Hematopoietic multipotent progenitor cell (in vitro differentiated cells): ENCODE data around the gene QRFP. TPM values are rescaled to one million over a fixed set of nuclear protein-coding genes. Genes with fewer than 3 reads are reported as not detected.

Source experiments
- DNase-seq, 3 donors: peaks; one replicate each; pipeline ENCODE4 v3.0.0-alpha.2; 2011 to 2015; ENCODE audit warnings: low read depth in 2 of 3, low spot score in 2 of 3
- total RNA-seq: library from RNA; depleted of rRNA; stranded (reverse); fragments of >200 nt; gene quantifications from one replicate; pipeline ENCODE4 v1.2.3, GENCODE V29; 2012

QRFP gene, protein sequence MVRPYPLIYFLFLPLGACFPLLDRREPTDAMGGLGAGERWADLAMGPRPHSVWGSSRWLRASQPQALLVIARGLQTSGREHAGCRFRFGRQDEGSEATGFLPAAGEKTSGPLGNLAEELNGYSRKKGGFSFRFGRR
- under 0.01 TPM for total RNA-seq

DNA sequence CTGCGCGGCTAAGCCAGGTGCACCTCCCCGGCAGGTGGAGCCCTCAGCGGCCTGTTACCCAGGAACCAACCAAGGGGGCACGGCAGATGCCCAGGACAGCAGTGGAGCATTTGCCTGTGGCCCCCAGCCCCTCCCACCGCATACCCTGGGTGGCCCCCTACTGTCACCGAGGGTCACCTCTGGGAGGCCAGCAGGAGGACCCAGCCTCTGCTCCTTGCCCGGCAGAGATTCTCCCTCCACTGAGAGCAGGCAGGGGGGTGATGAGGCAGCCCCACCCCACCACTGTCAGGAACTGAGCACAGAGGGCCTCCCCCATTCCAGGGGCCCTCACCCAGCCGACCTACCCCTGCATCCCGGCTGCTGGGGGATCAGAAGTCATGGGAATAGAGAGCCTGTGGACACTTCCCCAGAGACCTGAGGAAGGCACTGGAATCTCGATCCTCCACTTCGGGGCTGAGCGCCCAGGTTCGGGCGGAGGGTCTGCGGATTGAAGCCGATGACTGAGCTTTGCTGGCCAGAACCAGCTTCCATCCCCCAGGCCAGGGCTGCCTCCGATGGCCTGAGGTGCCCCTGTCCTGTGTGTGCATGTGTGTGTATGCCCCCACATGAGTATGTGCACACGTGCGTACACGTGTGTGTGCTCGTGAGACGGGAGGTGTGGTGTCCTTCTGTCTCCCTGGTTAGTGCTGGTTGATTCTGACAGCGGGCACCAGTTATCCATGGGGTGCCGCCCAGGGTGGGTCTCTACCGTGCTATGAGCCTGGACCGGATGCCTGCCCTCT, at the start of gene QRFP:
Gene QRFP, minus strand, starts transcription at position 580 of the 782 bp plus-strand sequence. CDS start 2,974 bp downstream, outside the sequence.
- DNase-seq: no peak

DNA sequence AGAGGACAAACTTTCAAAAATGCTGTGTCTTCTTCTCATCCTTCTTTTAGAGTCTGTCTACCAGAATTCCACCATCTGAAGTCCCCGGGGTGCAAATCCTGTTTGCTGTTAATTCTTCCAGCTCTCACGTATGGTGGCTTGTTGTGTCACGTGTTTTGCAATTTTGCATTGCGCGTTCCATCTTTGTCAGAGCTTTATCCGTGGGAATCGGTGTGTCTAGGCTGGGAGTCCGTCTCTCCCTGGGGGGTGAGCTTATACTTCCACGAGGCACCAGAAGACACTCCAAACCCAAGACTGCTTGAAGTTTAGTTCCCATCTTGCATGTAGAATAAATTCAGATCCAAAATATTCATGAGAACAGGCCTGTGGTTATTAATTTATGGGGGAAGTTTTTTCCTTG, 48.6 kb upstream of the QRFP start:
- no peak for DNase-seq

DNA sequence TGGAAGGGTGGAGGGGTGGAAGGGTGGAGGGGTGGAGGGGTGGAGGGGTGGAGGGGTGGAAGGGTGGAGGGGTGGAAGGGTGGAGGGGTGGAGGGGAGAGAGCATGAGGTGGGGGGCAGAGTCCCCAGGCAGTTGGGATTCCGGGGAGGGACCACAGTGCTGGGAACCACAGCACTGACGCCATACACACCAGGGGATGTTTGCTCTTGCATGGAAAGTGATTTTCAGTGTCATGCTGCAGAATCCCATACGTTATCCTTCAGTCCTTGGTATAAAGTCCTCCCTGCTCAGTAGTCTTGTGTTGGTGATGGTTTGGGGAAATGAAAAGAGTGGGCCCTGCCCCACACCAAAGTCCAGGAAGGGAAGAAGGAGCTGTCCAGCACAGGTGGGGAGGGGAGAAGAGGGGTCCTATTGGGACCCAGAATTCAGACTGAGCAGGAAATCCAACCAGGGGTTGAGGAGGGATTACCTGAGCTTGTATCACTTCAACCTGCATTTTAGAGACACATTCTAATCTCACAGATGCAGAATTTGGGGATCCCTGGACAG, 48.0 kb upstream of the QRFP start:
- DNase-seq: no peak

DNA sequence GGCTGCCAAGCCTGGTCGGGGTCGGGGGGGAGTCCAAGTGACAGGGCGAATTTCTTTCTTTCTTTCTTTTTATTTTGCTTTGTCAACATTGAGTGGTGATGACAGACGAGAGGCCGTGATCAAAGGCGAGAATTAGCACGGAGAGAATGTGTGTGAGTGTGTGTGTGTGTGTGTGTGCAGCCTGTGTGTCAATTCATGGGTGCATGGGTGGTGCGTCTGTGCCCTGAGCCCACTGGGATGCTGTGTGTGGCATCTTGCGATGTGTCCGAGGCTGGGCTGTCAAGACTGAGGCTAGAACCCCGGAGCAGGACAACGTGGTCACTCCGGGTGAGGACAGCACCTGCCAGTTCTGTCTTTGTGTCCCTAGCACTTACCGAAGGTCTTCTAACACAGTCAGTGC, 47.2 kb upstream of the QRFP start:
- no peak for DNase-seq

DNA sequence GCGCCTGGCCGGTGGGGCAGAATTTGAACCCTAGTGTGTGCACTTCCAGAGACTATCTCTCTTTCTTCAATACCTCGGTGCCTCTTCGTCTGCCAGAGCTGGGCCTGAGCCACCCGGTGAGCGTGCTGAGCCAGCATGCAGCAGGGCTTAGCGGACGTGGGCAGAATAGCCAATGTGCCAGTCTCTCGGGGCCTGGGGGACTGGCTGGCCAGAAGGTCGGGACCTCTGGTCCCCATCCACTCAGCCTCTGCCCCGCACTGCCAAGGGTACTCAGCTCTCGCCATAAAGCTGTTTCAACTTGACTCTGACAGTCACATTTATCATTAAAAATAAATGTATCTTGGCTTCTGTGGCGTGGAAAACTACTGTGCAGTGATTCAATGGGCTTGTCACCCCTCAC, 46.6 kb upstream of the QRFP start:
- DNase-seq: no peak

DNA sequence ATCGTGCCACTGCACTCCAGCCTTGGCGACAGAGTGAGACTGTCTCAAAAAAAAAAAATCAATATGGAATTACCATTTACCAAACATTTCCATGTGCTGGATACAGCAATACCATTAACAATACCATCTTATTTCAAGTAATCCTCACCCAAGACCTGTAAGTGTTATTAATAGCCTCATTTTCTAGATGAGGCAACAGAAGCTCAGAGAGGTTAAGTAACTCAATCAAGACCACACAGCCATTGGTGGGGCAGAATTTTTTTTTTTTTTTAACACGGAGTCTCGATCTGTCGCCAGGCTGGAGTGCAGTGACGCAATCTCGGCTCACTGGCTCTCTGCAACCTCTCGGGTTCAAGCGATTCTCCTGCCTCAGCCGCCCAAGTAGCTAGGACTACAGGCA, 46.1 kb upstream of the QRFP start:
- DNase-seq: no peak

DNA sequence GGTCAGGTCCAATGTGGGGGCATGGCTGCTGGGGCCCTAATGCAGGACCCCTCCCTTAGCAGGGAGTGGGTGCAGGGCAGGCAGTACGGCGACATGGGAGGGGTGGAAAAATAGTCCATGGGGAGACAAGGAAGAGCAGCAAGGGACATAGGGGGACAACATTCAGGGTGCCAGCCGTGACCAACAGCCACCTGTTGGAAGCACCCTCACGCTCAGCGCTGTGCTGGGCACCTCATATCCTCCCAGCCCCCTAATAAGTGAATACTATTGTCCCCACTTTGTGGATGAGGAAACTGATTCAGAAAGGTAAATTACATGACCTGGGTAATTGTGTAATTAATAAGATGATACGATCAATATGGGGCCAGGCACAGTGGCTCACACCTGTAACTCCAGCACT, 45.5 kb upstream of the QRFP start:
- DNase-seq: no peak

DNA sequence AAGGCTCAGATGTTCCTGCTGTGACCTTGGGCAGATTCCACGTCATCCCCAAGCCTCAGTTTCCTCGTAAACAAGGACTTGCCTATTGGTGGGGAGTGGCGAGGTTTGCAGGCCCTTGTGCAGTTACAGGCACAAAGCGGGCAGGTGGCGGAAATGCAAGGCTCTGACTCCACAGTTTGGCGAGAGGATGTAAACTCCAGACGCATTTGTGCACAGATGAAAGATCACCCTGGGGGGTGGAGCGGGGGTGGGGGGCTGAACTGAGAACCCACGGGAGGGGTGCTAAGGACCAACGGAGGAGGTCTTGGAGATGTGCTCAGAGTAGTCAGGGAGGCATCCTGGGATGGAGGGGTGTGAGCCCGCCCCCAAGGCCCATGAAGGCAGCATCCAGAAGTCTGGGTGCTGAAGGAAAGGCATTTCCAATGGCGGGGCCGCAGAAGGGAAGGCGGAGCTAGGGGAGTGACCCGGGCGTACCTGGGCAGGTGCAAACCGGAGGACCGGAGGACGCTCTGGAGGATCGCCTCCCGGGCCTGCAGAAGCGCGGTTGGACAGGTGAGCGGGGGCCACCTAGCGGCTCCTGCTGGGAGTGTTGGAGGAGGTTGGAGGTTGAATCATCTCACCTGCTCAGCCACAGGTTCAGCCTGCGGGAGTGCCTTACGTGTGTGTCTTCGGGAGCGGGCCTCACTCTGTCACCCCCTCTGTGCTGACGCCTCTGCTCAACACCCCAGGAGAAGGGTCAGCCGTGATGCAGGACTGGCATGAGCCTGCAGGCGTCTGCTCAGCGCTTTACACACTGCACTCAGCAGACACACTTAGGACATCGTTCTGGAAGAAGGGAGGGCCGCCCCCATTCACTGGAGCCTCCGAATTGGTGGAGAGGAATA, 44.3 kb upstream of the QRFP start:
- peak in 2 of 3 donors; percentile 31 to 42 for DNase-seq

DNA sequence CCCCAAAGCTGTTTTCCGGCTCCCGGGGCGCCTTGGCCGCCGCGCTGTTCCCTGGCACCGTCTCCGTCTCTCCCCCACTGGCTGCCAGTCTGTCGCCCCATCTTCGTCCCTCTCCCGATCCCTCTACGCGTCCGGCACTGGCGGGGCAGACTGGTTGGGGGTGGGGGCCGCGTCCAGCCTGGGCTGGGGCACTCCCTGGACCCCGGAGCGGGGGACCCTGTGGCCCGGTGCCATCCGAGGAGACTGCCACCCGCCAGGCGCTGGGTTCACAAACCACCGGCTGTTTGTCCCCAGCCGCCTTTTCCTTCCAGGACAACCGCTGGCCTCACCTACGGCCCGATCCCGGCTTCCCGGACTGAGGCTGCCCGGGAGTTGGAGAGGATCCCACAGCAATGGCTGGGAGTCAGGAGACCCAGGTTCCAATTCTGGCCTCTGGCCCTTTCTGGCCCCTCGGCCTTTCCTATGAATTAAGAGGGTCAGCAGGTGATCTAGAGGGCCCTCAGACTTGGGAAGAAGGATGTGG, 43.5 kb upstream of the QRFP start:
- DNase-seq: no peak

DNA sequence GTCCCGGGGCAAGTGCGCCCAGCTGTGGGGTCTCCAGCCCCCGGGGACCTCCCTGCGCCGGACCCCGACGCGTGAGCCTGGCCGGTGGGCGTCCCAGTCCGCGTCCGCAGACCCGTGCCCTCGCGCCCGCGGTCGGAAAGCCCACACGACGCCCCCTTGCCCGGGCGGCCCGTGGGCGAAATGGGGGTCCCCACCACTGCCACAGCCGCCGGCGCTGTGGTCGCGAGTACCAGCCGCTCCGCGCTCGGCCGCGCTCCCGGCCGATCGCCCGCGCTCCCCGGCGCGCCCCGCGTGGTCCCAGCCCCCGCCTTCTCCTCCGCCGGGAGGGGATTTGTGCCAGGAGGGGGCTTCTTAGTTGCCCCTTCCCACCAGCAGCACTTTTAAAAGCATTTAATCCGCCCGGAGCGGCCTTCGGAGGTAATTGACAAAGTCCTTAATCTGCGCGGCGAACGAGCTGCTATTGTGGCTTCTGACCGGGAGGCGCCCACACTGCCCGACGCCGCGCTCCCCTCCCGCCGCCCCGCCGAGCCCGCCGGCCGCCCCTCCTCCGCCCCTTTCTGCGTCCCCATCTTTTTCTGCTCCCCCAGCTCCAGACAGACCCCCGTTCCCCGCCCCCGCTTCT, 42.9 kb upstream of the QRFP start:
- DNase-seq: peak in 1 of 3 donors; percentile 28

DNA sequence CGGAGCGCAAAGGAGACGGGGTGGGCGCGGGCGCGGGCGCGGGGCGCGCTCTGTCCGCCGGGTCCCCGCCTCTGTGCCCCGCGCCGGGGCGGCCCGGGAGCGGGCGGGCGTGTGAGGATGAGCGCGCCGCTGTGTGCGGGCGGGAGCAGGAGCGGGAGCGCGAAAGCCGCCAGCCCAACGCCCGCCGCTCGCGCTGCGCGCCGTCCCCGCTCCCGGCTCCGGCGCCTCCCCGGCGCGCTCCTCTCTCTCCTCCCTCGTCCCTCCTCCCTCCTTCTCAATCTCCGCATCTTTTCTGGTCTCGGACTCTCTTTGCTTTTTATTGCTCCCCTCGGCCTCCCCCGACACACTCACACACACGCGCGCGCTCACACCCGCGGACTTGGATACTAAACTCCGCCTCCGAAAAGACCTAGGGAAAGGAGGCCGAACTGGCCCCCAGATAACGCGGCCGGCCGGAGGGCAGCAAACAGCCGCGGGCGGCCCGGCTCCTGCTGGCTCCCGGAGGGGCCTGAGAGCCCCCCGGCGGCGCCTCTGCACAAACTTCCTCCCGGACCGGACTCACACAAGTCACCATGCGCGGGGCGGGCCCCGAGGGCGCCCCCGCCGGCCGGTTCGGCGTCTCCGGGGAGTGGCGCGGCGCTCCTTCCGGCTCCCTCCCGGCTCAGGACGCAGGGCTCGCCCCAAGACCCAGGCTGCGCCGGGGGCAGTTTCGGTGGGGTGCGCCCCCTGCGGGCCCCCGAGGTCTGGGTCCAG, 42.2 kb upstream of the QRFP start, which contains the start of gene FIBCD1:
Gene FIBCD1, minus strand, starts transcription at position 596 of the 753 bp plus-strand sequence. CDS start 640 bp downstream, outside the sequence.
- peak in 1 of 3 donors; percentile 28 for DNase-seq

DNA sequence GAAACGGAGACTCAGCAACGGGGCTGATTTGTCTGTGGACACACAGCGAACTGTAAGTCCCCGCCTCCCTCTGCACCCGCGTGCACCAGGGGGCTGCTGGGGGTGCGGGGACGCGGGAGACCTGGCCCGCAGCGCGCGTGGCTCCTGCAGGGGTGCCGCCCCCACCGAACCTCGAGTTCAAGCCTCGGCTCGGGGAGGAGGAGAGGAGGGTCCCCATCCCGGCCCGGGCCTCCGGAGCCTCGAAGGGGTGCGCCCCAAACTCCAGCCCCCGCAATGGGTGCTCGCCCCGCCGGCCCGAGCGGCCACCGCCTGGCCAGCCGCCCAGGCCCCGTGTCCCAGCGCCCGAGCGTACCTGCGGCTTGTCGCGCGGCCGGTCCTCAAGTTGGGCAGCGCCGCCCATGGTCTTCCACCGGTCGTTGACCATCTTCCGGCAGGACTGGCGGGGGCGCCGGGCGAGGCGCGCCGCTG, 41.6 kb upstream of the QRFP start:
- DNase-seq: no peak

DNA sequence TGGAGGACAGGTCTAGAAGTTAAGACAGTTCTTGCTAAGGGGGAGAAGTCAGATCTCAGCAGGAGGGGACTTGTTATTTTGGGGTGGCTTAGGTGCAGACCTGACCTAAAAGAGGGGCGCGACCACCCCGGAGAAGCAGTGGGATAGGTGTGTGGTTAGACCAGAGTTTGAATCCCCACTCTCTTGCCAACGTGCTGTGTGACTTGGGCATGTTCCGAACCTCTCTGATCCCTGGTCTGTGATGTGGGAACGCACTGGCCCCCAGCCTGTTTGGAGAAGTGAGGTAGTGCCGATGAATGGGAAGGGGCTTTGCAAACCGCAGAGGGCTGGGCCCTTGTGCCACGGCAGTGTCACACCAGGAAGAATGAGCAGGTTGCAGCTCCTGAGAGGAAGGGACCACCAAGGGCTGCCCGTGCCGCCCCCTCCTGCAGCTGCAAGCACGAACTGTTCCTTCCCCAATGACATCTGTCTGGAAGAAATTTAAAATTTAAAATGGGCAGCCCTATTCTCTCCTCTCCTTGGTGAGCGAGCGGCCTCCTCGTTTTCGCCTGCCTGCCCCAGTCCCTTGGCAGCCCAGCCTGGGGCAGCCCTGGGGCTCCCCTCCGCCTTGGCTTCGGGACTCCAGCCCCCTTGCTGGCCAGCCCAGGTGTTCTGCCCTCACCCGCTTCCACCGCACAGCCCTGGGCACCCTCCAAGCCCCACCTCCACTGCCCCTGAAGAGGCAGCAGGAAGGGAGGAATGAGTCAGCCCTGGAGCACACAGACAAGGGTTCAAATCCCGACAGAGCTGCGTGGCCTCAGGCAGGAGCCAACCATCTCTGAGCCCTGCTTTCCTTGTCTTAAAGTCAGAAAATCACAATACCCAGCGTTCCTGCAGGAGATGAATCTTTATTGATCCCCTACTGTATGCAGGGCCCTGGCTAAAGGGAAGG, 40.8 kb upstream of the QRFP start:
- DNase-seq: no peak

DNA sequence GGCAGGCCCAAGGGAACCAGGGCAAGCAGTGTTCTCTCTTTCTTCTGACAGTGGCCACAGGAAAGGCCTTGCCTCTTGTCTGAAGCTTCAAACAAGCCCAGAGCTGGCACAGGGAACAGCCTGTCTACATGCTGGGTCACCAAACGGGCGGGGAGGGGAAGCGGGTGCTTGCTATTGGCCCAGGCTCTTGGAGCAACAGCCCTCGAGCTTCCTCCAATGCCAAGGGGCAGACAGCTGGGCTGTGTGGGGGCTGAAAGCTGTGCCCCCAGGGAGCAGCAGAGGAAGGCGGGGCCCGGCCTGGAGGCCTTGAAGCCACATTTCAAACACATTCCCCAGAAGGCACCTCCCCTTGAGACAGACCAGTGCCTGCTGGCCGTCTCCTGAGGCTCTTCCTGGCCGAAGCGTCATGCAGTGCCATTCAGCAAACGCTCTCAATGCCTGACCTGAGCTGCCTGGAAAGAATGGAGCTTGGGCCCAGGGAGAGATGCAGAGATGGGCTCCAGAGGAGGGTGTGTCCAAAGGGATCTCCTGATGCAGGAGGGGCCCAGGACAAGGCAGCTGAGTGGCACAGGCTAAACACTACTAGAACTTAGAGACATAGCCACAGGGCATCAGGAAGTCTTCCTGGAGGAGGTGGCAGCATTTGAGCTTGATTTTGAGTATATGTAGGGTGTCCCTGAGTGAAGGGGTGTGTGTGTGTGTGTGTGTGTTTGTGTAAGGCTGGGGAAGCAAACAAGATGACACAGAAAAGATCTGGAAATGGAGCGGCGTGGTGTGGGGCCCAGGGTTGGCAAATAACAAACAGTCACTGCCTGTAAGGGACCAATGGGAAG, 39.9 kb upstream of the QRFP start:
- DNase-seq: no peak

DNA sequence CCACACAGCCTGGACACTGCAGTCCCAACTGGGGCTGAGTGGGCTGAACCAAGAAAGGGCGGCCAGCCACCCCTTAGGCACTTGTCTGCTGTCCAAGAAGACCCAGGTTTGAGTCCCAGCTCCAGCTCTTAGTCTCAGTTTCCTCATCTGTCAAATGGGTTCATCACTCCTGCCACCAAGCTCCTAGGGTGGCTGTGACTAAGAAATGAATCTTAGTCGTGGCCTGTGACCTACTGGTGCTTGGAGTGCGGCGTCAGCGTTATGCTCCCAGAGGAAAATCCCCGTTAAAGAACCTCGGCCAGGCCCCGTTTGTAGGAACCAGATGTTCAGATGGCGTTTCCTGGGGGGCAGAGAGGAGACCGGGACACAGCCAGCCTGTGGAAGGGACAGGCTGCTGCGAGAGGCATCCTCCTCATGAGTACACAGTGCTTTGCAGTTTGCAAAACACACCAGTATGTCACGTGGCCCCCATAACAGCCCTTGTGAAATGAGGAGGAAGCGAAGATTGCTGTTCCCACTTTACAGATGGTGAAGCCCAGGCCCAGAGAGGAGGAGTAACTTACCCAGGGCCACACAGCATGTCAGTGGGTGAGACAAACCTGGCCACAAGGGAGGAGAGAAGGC, 39.1 kb upstream of the QRFP start:
- DNase-seq: no peak

DNA sequence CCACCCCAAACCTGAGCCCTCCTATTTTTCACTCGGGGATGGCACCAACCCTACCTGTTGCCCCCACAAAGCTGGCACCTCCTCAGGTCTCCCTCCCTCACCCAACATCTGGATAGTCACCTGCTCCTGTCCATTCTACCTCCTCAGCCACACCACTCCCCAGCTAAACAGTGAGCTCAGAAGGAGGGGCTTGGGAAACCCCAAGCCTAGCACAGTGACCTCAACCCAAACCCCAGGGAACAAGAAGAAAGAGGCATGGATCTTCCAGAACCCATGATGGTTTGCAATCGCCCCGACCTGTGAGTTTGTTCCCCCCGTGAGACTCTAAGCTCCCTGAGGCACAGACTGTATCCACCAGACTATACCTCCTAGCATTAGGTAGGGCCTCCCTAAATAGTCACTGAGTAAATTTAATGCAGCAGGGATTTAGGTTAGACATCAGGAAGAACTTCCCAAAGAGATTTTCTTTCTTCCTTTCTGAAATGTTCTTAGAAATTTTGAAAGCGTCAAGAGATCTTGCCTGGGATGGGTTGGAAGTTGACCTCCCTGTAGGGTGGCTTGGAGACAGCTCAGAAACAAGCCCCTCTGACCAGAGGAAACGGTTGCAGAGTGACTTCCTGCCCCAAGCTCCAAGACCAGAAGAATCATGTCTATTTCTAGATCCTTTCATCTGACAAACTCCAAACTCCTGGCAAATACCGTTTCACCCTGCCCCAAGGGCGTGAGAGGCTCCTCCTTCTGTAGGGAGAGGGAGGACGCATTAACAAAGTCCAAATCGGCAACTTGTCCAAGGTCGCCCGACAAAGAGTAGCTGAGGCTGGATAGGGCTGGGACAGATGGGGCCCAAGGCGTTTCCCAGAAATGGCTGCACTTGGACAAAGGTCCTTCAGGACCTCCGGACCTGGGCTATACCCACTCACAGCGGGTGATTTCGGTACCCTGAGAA, 38.4 kb upstream of the QRFP start:
- DNase-seq: no peak
